IMR-90 (cell line): Measurements from ENCODE around the gene ESRRB.

Experiments
- CEBPB ChIP-seq: IDR thresholded peaks from 2 replicates; pipeline ENCODE4 v1.6.1; 2012; ENCODE audit warnings: low read depth, low read length, improper control_type of control experiment
- ELK1 ChIP-seq: fragments of 150-350 bp; IDR thresholded peaks from 2 replicates; pipeline ENCODE4 v1.6.1; 2016; ENCODE audit warnings: low read depth, mild to moderate bottlenecking, low read length, moderate library complexity, borderline replicate concordance
- FOS ChIP-seq: fragments of 150-350 bp; IDR thresholded peaks from 2 replicates; pipeline ENCODE4 v1.6.1; 2016; ENCODE audit warnings: low read depth, low read length
- MAFK ChIP-seq: IDR thresholded peaks from 2 replicates; pipeline ENCODE4 v1.6.1; 2012; ENCODE audit warnings: low read depth, low read length, improper control_type of control experiment
- MXI1 ChIP-seq: IDR thresholded peaks from 2 replicates; pipeline ENCODE4 v1.6.1; 2012; ENCODE audit warnings: low read depth, mild to moderate bottlenecking, low read length, moderate library complexity, borderline replicate concordance
- POLR2A ChIP-seq: IDR thresholded peaks from 2 replicates; pipeline ENCODE4 v1.6.1; 2012; ENCODE audit warnings: mild to moderate bottlenecking, low read depth, low read length
- RAD21 ChIP-seq: IDR thresholded peaks from 2 replicates; pipeline ENCODE4 v1.6.1; 2012; ENCODE audit warnings: low read length, improper control_type of control experiment
- RCOR1 ChIP-seq: IDR thresholded peaks from 2 replicates; pipeline ENCODE4 v1.6.1; 2012; ENCODE audit warnings: mild to moderate bottlenecking, low read length, improper control_type of control experiment; ENCODE audit not compliant: insufficient replicate concordance
- RFX5 ChIP-seq: IDR thresholded peaks from 2 replicates; pipeline ENCODE4 v1.8.0; 2012; ENCODE audit warnings: low read depth, mild to moderate bottlenecking, low read length, moderate library complexity
- SMC3 ChIP-seq: fragments of 150-350 bp; IDR thresholded peaks from 2 replicates; pipeline ENCODE4 v1.6.1; 2016; ENCODE audit warnings: low read depth, mild to moderate bottlenecking, antibody characterized with exemption, low read length, moderate library complexity
- TF ChIP-seq, protein P1 (sequence below): conservative IDR thresholded peaks from 2 replicates; pipeline ENCODE4 v1.5.1; 2012; ENCODE audit warnings: mild to moderate bottlenecking, low read depth, low read length, improper control_type of control experiment
- TF ChIP-seq, protein P2 (sequence below): fragments of 150-350 bp; IDR thresholded peaks from 2 replicates; pipeline ENCODE4 v1.6.1; 2017; ENCODE audit warnings: mild to moderate bottlenecking, antibody characterized with exemption, low read length, low read depth

- TF ChIP-seq, protein P1, sequence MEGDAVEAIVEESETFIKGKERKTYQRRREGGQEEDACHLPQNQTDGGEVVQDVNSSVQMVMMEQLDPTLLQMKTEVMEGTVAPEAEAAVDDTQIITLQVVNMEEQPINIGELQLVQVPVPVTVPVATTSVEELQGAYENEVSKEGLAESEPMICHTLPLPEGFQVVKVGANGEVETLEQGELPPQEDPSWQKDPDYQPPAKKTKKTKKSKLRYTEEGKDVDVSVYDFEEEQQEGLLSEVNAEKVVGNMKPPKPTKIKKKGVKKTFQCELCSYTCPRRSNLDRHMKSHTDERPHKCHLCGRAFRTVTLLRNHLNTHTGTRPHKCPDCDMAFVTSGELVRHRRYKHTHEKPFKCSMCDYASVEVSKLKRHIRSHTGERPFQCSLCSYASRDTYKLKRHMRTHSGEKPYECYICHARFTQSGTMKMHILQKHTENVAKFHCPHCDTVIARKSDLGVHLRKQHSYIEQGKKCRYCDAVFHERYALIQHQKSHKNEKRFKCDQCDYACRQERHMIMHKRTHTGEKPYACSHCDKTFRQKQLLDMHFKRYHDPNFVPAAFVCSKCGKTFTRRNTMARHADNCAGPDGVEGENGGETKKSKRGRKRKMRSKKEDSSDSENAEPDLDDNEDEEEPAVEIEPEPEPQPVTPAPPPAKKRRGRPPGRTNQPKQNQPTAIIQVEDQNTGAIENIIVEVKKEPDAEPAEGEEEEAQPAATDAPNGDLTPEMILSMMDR: no peak
- TF ChIP-seq RAD21 (no peak), POLR2A (no peak), RCOR1 (no peak), SMC3 (no peak), MXI1 (no peak), FOS (no peak), MAFK (no peak), RFX5 (no peak), CEBPB (no peak), ELK1 (no peak)
- TF ChIP-seq, protein P2, sequence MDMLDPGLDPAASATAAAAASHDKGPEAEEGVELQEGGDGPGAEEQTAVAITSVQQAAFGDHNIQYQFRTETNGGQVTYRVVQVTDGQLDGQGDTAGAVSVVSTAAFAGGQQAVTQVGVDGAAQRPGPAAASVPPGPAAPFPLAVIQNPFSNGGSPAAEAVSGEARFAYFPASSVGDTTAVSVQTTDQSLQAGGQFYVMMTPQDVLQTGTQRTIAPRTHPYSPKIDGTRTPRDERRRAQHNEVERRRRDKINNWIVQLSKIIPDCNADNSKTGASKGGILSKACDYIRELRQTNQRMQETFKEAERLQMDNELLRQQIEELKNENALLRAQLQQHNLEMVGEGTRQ: no peak
These were observed 63.4 kb downstream of the ESRRB start for GRCh38 chr14:76439237-76439775.
